DOHH2 (cell line): Measurements from ENCODE around the gene LRRC8B.

Experiments
- EZH2phosphoT487 ChIP-seq: fragments of 200-600 bp; sonication (generic); IDR thresholded peaks from 2 replicates; pipeline ENCODE4 v1.6.1; 2017; ENCODE audit warnings: borderline replicate concordance, mild to moderate bottlenecking, antibody characterized with exemption, low read length, moderate library complexity, mixed read lengths
- TF ChIP-seq, protein P1 (sequence below): fragments of 200-600 bp; sonication (generic); IDR thresholded peaks from one replicate; pipeline ENCODE4 v1.5.1; 2014; ENCODE audit warnings: antibody characterized with exemption, mild to moderate bottlenecking, low read depth, low read length; ENCODE audit not compliant: poor library complexity, severe bottlenecking

DNA sequence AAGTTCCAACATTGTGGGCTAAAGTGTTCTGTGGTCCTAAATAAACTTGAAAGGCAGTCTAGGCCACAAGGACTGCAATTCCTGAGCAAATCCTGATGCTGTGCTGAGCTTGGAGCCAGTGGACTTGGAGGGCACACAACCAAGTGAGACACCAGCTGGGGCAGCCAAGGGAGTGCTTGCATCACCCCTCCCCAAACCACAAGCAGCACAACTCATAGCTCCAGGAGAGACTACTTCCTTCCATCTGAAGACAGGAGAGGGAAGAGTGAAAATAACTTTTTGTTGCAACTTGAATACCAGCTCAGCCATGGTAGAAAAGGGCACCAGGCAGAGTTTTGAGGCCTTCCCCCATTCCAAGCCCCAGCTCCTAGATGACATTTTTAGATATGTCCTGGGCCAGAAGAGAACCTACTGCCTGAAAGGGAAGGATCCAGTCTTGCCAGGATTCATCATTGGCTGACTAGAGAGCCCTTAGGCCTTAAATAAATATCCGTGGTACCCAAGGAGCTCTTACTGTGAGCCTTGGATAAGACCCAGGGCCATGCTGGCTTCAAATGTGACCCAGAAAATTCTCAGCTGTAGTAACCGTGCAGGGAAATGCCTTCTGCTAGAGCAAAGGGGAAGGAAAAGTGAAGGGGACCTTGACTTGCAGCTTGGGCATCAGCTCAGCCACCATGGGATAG, 35.4 kb upstream of the LRRC8B start:
- TF ChIP-seq, protein P1, sequence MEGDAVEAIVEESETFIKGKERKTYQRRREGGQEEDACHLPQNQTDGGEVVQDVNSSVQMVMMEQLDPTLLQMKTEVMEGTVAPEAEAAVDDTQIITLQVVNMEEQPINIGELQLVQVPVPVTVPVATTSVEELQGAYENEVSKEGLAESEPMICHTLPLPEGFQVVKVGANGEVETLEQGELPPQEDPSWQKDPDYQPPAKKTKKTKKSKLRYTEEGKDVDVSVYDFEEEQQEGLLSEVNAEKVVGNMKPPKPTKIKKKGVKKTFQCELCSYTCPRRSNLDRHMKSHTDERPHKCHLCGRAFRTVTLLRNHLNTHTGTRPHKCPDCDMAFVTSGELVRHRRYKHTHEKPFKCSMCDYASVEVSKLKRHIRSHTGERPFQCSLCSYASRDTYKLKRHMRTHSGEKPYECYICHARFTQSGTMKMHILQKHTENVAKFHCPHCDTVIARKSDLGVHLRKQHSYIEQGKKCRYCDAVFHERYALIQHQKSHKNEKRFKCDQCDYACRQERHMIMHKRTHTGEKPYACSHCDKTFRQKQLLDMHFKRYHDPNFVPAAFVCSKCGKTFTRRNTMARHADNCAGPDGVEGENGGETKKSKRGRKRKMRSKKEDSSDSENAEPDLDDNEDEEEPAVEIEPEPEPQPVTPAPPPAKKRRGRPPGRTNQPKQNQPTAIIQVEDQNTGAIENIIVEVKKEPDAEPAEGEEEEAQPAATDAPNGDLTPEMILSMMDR, result no peak
- no peak for TF ChIP-seq EZH2phosphoT487
